Stimulated activated CD4-positive, alpha-beta T cell treated with anti-CD3 and anti-CD28 coated beads, Interleukin-4, amount 100 ng/mL, for 24 hours (primary cell): ENCODE data around the gene KCNQ5.
"Not testable (repeated sequence)": the region's sequence is repeated elsewhere in the genome, so short reads cannot be mapped to it uniquely, and the experiment has no call there.

ENCODE experiments used
- DNase-seq: peaks from one replicate; pipeline ENCODE4 v3.0.0-alpha.2; 2020

The KCNQ5 gene

DNA sequence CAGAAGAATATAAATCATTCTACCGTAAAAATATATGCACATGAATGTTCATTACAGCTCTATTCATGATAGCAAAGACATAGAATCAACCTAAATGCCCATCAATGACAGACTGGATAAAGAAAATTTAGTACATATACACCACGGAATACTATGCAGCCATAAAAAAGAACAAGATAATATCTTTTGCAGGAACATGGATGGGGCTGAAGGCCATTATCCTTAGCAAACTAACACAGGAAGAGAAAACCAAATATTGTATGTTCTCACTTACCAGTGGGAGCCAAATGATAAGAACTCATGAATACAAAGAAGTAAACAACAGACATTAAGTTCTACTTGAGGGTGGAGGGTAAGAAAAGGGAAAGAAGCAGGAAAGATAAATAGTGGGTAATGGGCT is 595.0 kb downstream of the KCNQ5 start:
- DNase-seq, result no peak

GRCh38 chr6:73225396-73225795 is 603.5 kb downstream of the KCNQ5 start, which contains the start of gene KHDC1L:
Gene KHDC1L, minus strand, starts transcription at chr6:73225496. Its CDS starts 88 bp downstream, at chr6:73225408.
- no peak for DNase-seq

DNA sequence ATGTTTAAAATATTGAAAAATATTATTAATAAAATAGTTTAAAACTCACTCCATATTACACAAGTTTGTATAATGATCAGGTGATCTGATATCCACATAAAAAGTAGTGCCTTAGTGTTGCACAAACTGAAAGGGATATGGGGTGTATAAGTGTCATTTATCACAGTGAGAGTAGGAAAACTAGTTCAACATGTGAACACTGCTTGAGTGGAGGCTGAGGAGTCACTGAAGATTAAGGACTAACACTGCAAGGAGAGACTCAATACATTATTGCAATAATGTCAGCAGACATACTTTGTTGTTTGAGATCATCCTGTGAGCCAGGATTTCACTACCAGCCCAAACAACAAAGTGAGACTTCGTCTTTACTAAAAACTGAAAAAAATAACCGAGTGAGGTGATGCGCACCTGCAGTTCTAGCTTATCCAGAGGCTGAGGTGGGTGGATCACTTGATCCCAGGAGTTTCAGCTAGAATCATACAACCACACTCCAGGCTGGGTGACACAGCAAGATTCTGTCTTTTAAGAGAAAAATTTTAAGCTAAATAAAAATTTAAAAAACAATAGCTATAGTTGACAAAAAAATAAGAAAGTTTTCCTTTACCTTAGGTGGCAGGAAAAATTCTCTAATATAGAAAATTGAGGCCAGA is 605.9 kb downstream of the KCNQ5 start:
- DNase-seq, result no peak

DNA sequence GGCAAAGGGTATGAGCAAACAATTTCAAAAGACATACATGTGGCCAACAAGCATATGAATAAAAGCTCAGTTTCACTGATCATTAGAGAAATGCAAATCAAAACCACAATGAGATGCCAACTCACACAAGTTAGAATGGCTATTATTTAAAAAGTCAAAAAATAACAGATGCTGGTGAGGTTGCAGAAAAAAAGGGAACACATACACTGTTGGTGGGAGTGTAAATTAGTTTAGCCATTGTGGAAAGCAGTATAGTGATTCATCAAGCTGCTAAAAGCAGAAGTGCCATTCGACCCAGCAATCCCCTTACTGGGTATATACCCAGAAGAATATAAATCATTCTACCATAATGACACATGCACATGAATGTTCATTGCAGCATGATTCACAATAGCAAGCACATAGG is 610.1 kb downstream of the KCNQ5 start:
- DNase-seq, result no peak

- DNase-seq, result no peak
These were observed 611.2 kb downstream of the KCNQ5 start for GRCh38 chr6:73233048-73233447.

DNA sequence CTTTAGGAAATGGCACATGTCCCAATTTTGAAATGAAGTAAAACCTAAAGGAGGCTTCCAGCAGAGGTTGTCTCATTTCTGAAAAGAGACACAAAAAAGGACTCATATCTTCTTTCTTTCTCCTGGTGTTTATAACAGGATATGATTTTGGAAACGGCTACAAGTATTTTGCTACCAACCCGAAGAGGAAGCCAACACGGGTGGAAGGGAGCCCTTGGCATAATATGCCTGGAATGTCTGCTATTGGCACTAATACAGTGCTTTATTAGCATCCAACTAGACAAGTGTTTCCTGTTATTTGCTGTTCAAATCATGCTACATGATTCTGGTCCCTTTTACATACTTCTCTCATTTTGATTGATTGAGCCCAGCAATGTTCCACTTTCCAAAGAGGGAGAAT is 612.1 kb downstream of the KCNQ5 start:
- not testable (repeated sequence) for DNase-seq

- DNase-seq, result no peak
These were observed 612.9 kb downstream of the KCNQ5 start for GRCh38 chr6:73234733-73235132.

DNA sequence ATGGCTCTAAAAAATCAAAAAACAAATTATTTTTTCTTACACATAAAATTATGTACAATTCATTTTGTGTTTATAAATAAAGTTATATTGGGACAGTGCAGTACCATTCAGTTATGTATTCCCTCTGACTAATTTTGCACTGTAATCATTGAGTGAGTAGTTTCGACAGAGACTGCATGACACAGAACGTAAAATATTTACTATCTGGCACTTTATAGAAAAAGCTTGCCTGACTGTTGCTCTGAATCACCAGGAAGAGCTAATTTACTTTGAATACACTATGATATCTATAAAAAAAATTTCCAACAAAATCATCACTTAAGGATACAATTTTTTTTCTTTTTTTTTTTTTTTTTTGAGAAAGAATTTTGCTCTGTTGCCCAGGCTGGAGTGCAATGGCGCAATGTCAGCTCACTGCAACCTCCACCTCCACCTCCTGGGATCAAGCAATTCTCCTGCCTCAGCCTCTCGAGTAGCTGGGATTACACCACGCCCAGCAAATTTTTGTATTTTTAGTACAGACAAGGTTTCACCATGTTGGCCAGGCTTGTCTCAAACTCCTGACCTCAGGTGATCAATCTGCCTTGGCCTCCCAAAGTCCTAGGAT is 614.4 kb downstream of the KCNQ5 start:
- DNase-seq, result no peak

DNA sequence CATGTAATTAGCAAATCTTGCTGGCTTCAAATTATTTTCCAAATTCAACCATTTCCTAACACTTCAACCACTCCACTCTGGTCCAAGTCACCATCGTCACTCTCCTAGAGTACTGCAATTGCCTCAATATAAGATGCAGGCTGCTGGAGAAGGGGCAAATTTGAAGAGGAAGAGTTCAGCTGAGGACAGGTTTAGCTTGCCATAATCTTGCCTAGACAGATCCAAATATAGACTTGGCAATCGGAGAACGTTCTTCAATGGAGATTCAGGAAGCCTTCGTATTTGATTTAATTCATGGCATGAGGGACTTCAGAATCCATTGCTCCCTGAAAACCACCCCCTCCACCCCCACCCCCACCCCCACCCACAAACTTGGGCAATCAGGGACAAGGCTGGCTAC is 618.9 kb downstream of the KCNQ5 start:
- DNase-seq, result no peak

DNA sequence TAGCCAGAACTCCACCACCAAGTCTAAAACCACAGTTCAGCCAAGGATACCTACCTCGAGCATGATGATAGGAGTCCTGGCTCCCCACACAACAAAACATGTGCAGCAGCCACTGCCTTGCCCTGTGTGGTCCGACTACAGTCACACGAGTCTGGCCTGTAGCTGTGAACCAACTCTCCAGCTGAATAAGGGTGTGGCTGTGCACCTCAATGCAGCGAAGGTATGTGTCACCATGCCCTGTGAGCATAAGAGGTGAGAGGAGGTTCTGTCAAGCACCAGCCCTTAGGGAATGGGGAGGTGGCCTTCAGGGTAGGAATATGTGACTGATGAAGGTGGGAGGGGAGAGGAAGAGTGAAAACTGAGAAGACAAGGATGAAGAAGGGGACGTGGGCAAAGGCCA is 620.1 kb downstream of the KCNQ5 start:
- no peak for DNase-seq
